Measurements from ENCODE around the gene CHD9.
"Not testable (repeated sequence)": the region's sequence is repeated elsewhere in the genome, so short reads cannot be mapped to it uniquely, and the experiment has no call there.

CHD9 gene

GRCh38 chr16:53051255-53051654 lies 3.5 kb upstream of the CHD9 start:
- DNase-seq: not testable (repeated sequence)

GRCh38 chr16:53052519-53053501 lies 2.0 kb upstream of the CHD9 start, which contains the start of gene CHD9NB:
CHD9NB (minus strand) TSS chr16:53052897; CDS start chr16:53044158, 8,739 bp downstream.
- DNase-seq: peak; percentile 84

DNA sequence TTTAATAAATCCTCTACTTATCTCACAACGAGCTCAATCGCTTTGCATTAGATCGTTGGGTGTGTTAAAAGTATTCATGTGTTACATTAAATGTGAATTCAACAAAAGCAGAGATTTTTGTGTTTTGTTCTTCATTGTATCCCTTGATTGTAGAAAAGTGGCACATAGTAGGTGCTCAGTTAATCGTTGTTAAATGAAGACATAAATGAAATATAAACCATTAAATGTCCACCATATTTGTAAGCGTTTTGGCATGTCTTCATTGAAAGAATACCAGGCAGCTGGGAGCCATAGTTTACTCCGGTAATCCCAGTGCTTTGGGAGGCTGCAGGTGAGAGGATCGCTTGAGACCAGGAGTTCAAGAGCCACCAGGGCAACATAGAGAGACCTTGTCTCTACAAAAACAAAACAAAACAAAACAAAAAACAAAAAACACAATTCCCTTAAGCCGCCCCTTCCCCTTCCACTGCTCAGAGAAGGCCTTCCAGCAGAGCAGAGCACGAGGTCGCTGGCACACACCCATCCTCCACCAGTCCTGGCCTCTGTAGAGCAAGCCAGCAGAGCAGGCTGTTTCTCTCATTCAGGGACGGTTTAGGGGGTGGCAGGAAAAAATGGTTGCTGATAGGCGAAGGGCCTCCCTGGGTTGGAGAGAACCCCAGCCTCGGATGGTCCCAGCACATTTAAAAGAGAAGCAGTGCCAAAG lies 673 bp upstream of the CHD9 start:
- no peak for DNase-seq

DNA sequence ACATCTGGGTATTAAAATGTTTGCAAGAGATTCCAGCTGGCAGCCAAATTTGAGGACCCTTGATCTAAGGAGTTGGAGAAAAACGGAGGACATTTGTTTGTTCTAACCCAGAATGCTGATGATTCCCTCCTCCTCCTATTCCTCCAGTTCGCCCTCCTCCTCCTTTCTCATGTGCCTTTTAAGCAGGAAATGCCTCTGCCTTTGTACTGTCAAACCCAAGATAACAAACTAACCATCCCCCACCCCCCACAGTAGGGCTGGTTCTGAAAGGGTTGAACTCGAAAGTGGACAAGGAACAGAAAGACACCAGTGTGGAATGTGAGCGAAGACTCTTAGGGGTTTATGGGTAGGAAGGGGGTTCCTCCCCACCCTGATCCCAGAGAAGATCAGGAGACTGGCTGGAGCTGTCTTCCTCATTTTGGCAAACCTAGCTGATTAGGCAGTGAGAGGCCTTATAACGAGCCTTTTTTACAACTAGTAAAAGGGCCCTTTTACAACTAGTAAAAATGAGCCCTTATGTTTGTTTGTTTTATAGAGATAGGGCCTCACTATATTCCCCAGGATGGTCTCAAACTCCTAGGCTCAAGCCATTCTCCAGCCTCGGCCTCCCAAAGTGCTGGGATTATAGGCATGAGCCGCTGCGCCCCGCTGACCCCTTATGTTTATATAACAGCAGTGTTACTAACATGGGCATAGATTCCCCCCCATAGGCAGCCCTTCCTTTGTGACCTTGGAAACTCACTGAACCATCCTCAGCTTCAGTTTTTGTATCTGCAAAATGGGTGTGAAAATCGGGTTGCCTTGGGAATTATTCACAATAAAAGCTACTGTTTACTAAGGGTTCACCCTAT lies 975 bp downstream of the CHD9 start:
- DNase-seq: peak; percentile 93

- DNase-seq: no peak
These were observed 1.6 kb downstream of the CHD9 start for GRCh38 chr16:53056392-53056881.

GRCh38 chr16:53057658-53058057 lies 2.9 kb downstream of the CHD9 start:
- DNase-seq: no peak

DNA sequence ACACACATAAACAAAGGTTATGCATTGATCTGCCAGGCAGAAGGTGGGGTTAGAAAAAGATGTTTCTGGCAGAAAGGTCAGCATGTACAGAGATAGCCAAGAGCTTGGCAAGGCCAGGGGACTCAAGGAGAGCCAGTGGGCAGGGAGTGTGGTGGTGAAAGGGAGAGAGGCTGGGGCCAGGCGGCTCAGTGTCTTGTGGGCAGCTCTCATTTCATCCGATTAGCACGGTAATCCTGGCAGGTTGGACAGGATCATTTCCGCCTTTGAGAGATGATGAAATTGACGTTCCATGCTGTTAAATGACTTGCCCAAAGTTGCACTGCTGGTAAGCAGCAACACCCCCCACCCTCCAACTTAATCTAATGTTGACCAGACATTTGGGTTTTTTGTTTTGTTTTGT lies 3.6 kb downstream of the CHD9 start:
- DNase-seq: no peak

DNA sequence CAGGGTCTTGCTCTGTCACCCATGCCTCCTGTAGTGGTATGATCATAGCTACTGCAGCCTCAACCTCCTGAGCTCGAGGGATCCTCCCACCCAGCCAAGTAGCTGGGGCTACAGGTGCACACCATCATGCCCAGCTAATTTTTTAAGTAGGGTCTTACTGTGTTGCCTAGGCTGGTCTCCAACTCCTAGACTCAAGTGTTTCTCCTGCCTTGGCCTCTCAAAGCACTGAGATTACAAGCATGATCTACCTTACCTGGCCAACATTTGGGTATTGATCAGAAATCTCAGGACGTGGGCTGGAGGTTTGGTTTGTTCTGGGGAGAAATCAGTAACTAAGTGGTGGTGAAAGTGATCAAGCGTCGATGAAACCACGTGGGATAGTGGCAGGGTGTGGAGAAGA lies 4.1 kb downstream of the CHD9 start:
- no peak for DNase-seq

GRCh38 chr16:53059672-53060071 lies 4.9 kb downstream of the CHD9 start:
- no peak for DNase-seq

GRCh38 chr16:53061256-53061655 lies 6.5 kb downstream of the CHD9 start:
- DNase-seq: no peak

- DNase-seq: no peak
These were observed 6.9 kb downstream of the CHD9 start for GRCh38 chr16:53061701-53062159.

GRCh38 chr16:53064081-53064578 lies 9.3 kb downstream of the CHD9 start:
- DNase-seq: no peak

- no peak for DNase-seq
These were observed 10.8 kb downstream of the CHD9 start for GRCh38 chr16:53065461-53066061.

- DNase-seq: no peak
These were observed 12.9 kb downstream of the CHD9 start for GRCh38 chr16:53067675-53068074.

- no peak for DNase-seq
These were observed 13.6 kb downstream of the CHD9 start for GRCh38 chr16:53068423-53068833.

- no peak for DNase-seq
These were observed 15.0 kb downstream of the CHD9 start for GRCh38 chr16:53069772-53070171.

- no peak for DNase-seq
These were observed 17.0 kb downstream of the CHD9 start for GRCh38 chr16:53071748-53072301.

DNA sequence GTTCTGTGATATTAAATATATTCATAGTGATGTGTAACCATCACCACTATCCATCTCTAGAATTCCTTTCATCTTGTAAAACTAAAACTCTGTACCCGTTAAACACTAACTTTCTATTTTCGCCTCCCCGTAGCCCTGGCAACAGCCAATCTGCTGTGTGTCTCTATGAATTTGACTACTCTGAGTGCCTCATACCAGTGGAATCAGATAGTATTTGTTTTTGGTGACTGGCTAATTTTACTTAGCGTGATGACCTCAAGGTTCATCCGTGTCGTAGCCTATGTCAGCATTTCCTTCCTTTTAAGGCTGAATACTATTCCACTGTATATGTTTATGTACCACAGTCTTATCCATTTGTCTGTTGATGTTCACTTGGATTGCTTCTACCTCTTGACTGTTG lies 18.2 kb downstream of the CHD9 start:
- DNase-seq: no peak

DNA sequence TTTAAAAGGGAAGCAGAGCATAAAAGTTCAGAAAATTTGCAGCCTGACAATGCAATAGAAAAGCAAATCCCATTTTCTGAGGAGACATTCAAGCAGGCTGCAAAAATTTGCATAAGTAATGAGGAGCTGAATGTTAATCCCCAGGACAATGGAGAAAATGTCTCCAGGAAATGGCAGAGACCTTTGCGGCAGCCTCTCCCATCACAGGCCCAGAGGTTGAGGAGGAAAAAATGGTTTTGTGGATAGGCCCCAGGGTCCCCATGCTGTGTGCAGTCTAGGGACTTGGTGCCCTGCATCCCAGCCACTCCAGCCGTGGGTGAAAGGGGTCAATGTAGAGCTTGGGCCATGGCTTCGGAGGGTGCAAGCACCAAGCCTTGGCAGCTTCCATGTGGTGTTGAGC lies 19.5 kb downstream of the CHD9 start:
- DNase-seq: not testable (repeated sequence)

DNA sequence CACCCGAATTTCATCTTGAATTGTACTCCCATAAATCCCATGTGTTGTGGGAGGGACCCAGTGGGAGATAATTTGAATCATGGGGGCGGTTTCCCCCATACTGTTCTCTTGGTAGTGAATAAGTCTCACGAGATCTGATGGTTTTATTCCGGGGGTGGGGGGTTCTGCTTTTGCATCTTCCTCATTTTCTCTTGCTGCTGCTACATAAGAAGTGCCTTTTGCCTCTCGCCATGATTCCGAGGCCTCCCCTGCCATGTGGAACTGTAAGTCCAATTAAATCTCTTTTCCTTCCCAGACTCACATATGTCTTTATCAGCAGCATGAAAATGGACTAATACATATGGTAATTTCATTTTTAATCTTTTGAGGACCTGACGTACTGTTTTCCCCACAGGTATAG lies 20.7 kb downstream of the CHD9 start:
- DNase-seq: not testable (repeated sequence)

GRCh38 chr16:53078247-53078646 lies 23.5 kb downstream of the CHD9 start:
- DNase-seq: no peak

Measured in islet precursor cell (in vitro differentiated cells).